Measurements from ENCODE around the gene CUEDC1.

DNA sequence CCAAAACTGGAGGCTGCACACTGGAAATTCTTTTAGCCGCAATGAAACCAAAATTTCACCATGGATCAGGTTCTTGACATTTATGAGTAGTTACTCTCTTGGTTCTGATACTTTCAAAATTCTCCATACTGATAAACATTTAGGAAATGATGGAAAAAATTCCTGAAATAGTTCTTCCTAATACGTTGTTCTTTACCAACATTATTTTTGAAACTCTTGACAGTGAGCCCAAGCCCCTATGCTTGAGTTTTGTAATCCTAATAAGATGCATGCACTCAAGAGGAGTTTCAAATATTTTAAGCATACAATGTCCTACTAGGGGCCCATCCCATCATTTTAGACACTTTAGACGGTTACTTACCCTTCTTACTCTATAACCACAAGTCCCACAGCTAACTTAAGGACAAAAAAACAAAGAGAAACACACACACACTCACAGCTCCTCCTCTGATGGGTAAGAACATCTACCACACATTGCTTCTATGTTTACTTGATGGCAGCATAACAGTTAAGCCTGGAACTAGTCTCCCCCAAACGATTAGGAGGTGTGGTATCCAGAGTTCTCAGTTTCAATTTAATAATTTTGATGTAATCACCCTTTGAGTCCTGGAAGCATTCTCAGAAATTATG, 29.2 kb upstream of the CUEDC1 start:
- TF ChIP-seq, protein P1, sequence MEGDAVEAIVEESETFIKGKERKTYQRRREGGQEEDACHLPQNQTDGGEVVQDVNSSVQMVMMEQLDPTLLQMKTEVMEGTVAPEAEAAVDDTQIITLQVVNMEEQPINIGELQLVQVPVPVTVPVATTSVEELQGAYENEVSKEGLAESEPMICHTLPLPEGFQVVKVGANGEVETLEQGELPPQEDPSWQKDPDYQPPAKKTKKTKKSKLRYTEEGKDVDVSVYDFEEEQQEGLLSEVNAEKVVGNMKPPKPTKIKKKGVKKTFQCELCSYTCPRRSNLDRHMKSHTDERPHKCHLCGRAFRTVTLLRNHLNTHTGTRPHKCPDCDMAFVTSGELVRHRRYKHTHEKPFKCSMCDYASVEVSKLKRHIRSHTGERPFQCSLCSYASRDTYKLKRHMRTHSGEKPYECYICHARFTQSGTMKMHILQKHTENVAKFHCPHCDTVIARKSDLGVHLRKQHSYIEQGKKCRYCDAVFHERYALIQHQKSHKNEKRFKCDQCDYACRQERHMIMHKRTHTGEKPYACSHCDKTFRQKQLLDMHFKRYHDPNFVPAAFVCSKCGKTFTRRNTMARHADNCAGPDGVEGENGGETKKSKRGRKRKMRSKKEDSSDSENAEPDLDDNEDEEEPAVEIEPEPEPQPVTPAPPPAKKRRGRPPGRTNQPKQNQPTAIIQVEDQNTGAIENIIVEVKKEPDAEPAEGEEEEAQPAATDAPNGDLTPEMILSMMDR (IDR thresholded peaks at IDR 0.05; ENCODE audit: borderline replicate concordance, extremely low read depth, low read length, poor library complexity, severe bottlenecking), result no peak
- TF ChIP-seq EZH2 (IDR thresholded peaks at IDR 0.05; ENCODE audit: borderline replicate concordance, low read depth, low read length, severe bottlenecking), result no peak

All from DND-41 (cell line).